Keratinocyte (primary cell): ENCODE results near the gene RAB11FIP4. TPM values are rescaled to one million over a fixed set of nuclear protein-coding genes. Genes with fewer than 3 reads are reported as not detected.

Source experiments
- DNase-seq: peaks from one replicate; pipeline ENCODE4 v3.0.0-alpha.2; 2011; ENCODE audit warnings: low read depth, missing footprints, low spot score
- FAIRE-seq: peaks from 2 replicates; lab custom pipeline; 2011; peaks lifted over from hg19 to GRCh38; lab: Jason Lieb, UNC
- H2AFZ ChIP-seq: 2 replicates; pipeline ENCODE4 v1.6.0; 2012; ENCODE audit warnings: low read length, control low read depth, inconsistent platforms; ENCODE audit not compliant: control insufficient read depth
- H3K27ac ChIP-seq: 2 replicates; pipeline ENCODE4 v1.5.1; 2011; ENCODE audit warnings: low read length; ENCODE audit not compliant: control insufficient read depth, insufficient read depth
- H3K27me3 ChIP-seq: 3 replicates; pipeline ENCODE4 v1.6.0; 2011; ENCODE audit warnings: low read length; ENCODE audit not compliant: control insufficient read depth, insufficient read depth; ENCODE audit errors: extremely low read depth
- H3K36me3 ChIP-seq, 2 experiments: 2 replicates in 1 of 2; 3 replicates in 1 of 2; pipeline ENCODE4 v1.5.1; 2011; ENCODE audit warnings: low read length in 2 of 2, mild to moderate bottlenecking in 1 of 2; ENCODE audit not compliant: control insufficient read depth in 2 of 2, insufficient read depth in 2 of 2; ENCODE audit errors: extremely low read depth in 1 of 2
- H3K4me1 ChIP-seq: 3 replicates; pipeline ENCODE4 v1.5.1; 2011; ENCODE audit warnings: low read length; ENCODE audit not compliant: control insufficient read depth, insufficient read depth; ENCODE audit errors: extremely low read depth
- H3K4me2 ChIP-seq: 3 replicates; pipeline ENCODE4 v1.6.0; 2011; ENCODE audit warnings: low read depth, low read length; ENCODE audit not compliant: control insufficient read depth, insufficient read depth; ENCODE audit errors: extremely low read depth
- H3K4me3 ChIP-seq, 3 experiments: fragments of 200-600 bp in 1 of 3; sonication (generic) in 1 of 3; 2 replicates in 2 of 3; 3 replicates in 1 of 3; pipeline ENCODE4 v1.5.1; 2011 to 2016; ENCODE audit warnings: low read length in 3 of 3, mild to moderate bottlenecking in 3 of 3, control low read depth in 2 of 3, inconsistent platforms in 1 of 3, low read depth in 1 of 3, mixed read lengths in 1 of 3, mixed run types in 1 of 3, moderate library complexity in 1 of 3; ENCODE audit not compliant: control insufficient read depth in 2 of 3, insufficient read depth in 2 of 3; ENCODE audit errors: extremely low read depth in 1 of 3
- H3K79me2 ChIP-seq: 2 replicates; pipeline ENCODE4 v1.6.0; 2012; ENCODE audit warnings: low read length; ENCODE audit not compliant: control insufficient read depth, insufficient read depth
- H3K9ac ChIP-seq: 3 replicates; pipeline ENCODE4 v1.6.0; 2011; ENCODE audit warnings: low read length; ENCODE audit not compliant: control insufficient read depth, insufficient read depth; ENCODE audit errors: extremely low read depth
- H3K9me1 ChIP-seq: 3 replicates; pipeline ENCODE4 v1.6.0; 2011; ENCODE audit warnings: low read length; ENCODE audit not compliant: control insufficient read depth, insufficient read depth; ENCODE audit errors: extremely low read depth
- H3K9me3 ChIP-seq: 2 replicates; pipeline ENCODE4 v1.5.1; 2012; ENCODE audit warnings: low read depth, low read length; ENCODE audit not compliant: control insufficient read depth
- H4K20me1 ChIP-seq: 3 replicates; pipeline ENCODE4 v1.6.0; 2011; ENCODE audit warnings: low read length; ENCODE audit not compliant: control insufficient read depth, insufficient read depth; ENCODE audit errors: extremely low read depth
- EZH2 ChIP-seq: IDR thresholded peaks from one replicate; pipeline ENCODE4 v1.6.1; 2012; ENCODE audit warnings: inconsistent platforms, mild to moderate bottlenecking, low read length, moderate library complexity
- dilution Hi-C: fragments of 300-500 bp; cut with MboI; formaldehyde crosslinking; loops from one replicate; pipeline ENCODE4 v1.7.0; 2020; ENCODE audit warnings: low sequenced_read_pairs; ENCODE audit not compliant: extremely low pct_ligation_motif_present
- polyA plus RNA-seq, 5 experiments: library from polyadenylated mRNA; depleted of rRNA in 3 of 5; stranded (reverse) in 3 of 5; stranded (forward) in 1 of 5; unstranded in 1 of 5; fragments of >200 nt; gene quantifications; 1 replicate in 1 of 5; 2 replicates in 3 of 5; 3 replicates in 1 of 5; pipeline versions ENCODE4 v1.2.1 to v1.2.3, GENCODE V29; 2011 to 2012; ENCODE audit warnings: missing spikeins in 2 of 5, low read depth in 1 of 5, low replicate concordance in 1 of 5
- TF ChIP-seq, protein P1 (sequence below), 3 experiments: IDR thresholded peaks in 1 of 3; conservative IDR thresholded peaks in 1 of 3; optimal IDR thresholded peaks in 1 of 3; 2 replicates in 2 of 3; 3 replicates in 1 of 3; pipeline versions ENCODE3 to v1.5.1; 2011; ENCODE audit warnings: low read length in 3 of 3, mild to moderate bottlenecking in 3 of 3, moderate library complexity in 2 of 3, control low read depth in 1 of 3, inconsistent platforms in 1 of 3; ENCODE audit not compliant: insufficient read depth in 2 of 3; ENCODE audit errors: extremely low read depth in 1 of 3

RAB11FIP4 gene
- polyA plus RNA-seq, 1 donor (not counting 4 experiments of a cell fraction or from before 2014, with no cell fraction given): 9.1 TPM

- no peak overlapping the region for H3K4me2 ChIP-seq
- dilution Hi-C loops: no loop called here
- no peak overlapping the region for H3K27ac ChIP-seq
Measured at GRCh38 chr17:31461227-31461810, 69.8 kb downstream of the RAB11FIP4 start.

GRCh38 chr17:31462261-31462660, 70.8 kb downstream of the RAB11FIP4 start:
- dilution Hi-C loops: no loop called here
- H3K27me3 ChIP-seq: no peaks in the 10 kb centered on the region
- no peaks in the 10 kb centered on the region for H3K9me1 ChIP-seq
- no peaks in the 10 kb centered on the region for H3K9me3 ChIP-seq
- FAIRE-seq (no peak), DNase-seq (no peak)
- H3K4me2 ChIP-seq: no peak overlapping the region
- H4K20me1 ChIP-seq: no peaks in the 10 kb centered on the region
- H3K4me1 ChIP-seq: no peaks in the 10 kb centered on the region
- H3K36me3 ChIP-seq: no peaks in the 10 kb centered on the region
- H3K27ac ChIP-seq: no peak overlapping the region
- no peaks in the 10 kb centered on the region for H3K79me2 ChIP-seq
- H3K4me3 ChIP-seq: no peak overlapping the region
- H2AFZ ChIP-seq: no peak overlapping the region
- no peak for TF ChIP-seq EZH2
- H3K9ac ChIP-seq: no peak overlapping the region

More at GRCh38 chr17:31461227-31461810, 69.8 kb downstream of the RAB11FIP4 start:
- H3K79me2 ChIP-seq: no peaks in the 10 kb centered on the region
- no peak for FAIRE-seq
- H3K9me3 ChIP-seq: no peaks in the 10 kb centered on the region
- H3K9ac ChIP-seq: no peak overlapping the region
- no peaks in the 10 kb centered on the region for H3K9me1 ChIP-seq
- H3K4me3 ChIP-seq: no peak overlapping the region
- no peaks in the 10 kb centered on the region for H4K20me1 ChIP-seq
- no peak for TF ChIP-seq EZH2
- TF ChIP-seq, protein P1, sequence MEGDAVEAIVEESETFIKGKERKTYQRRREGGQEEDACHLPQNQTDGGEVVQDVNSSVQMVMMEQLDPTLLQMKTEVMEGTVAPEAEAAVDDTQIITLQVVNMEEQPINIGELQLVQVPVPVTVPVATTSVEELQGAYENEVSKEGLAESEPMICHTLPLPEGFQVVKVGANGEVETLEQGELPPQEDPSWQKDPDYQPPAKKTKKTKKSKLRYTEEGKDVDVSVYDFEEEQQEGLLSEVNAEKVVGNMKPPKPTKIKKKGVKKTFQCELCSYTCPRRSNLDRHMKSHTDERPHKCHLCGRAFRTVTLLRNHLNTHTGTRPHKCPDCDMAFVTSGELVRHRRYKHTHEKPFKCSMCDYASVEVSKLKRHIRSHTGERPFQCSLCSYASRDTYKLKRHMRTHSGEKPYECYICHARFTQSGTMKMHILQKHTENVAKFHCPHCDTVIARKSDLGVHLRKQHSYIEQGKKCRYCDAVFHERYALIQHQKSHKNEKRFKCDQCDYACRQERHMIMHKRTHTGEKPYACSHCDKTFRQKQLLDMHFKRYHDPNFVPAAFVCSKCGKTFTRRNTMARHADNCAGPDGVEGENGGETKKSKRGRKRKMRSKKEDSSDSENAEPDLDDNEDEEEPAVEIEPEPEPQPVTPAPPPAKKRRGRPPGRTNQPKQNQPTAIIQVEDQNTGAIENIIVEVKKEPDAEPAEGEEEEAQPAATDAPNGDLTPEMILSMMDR (optimal IDR thresholded peaks at IDR 0.05 in 1 of 3, IDR thresholded peaks at IDR 0.05 in 1 of 3, conservative IDR thresholded peaks at IDR 0.05 in 1 of 3; ENCODE audit: extremely low read depth in 1 of 3, insufficient read depth in 2 of 3, low read length in 3 of 3): no peak
- DNase-seq: no peak
- no peaks in the 10 kb centered on the region for H3K27me3 ChIP-seq
- H2AFZ ChIP-seq: no peak overlapping the region
- no peaks in the 10 kb centered on the region for H3K36me3 ChIP-seq
- H3K4me1 ChIP-seq: no peaks in the 10 kb centered on the region
